GM12874 (cell line): Measurements from ENCODE around the gene CA14.

ENCODE experiments used
- CTCF ChIP-seq: IDR thresholded peaks from 2 replicates; pipeline ENCODE4 v1.5.1; 2011; ENCODE audit warnings: low read depth, mild to moderate bottlenecking, control low read depth, low read length, moderate library complexity; ENCODE audit not compliant: insufficient read depth

The CA14 gene

GRCh38 chr1:150281758-150282557, 24.4 kb downstream of the CA14 start, which contains the start of gene CIART:
CIART (plus strand) TSS chr1:150282554; CDS start chr1:150283268, 714 bp downstream.
- no peak for TF ChIP-seq CTCF

DNA sequence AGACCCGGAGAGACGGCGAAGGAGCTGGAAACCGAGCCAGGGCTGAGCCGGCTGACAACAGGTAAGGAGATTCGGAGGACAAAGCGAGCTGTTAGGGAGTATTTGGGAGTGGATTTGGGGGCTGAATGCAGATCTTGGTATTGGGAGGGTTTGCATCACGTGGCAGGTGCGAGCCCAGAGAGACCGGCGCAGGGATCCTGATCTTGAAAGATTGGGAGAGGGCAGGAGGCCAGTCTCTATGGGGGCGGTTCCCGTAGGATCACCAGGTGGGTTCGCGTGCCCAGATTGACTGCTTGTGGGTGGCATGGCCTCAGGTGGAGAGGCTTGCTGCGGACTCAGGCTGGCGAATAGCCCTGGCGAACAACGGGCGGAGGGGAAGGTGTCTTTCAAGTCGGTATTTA, 25.0 kb downstream of the CA14 start:
- no peak for TF ChIP-seq CTCF

DNA sequence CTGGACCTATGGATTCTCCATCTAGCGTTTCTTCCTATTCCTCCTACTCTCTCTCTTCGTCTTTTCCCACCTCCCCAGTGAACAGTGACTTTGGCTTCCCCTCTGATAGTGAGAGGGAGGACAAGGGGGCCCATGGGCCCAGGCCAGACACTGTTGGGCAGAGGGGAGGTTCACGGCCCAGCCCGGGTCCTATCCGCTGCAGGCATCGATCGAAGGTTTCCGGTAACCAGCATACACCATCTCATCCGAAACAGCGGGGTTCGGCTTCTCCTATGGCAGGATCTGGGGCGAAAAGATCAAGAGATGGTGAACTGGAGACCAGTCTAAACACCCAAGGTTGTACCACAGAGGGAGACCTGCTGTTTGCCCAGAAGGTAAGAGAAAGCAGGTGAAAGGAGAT, 25.7 kb downstream of the CA14 start:
- no peak for TF ChIP-seq CTCF

- TF ChIP-seq CTCF, result no peak
These were observed 30.8 kb downstream of the CA14 start for GRCh38 chr1:150288382-150288781.

DNA sequence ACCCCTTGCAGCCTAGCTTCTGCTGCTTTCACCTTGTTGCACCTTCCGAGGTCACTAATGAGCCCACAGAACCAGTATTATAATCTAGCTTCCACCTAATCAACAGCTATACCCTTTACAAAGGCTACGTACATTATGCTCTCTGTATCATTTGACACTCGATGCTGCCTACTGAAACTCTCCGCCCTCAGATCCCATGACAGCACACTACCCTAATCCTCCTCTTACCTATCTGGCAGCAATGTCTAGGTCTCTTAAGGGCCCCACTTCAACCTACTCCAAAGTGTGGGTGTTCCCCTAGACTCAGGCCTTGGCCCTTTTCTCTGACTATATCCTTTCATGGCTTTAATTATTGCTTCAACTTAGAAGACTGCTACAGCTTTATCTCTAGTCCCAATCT, 31.2 kb downstream of the CA14 start:
- TF ChIP-seq CTCF, result no peak

- TF ChIP-seq CTCF, result no peak
These were observed 36.1 kb downstream of the CA14 start, which contains the start of gene MRPS21 for GRCh38 chr1:150293433-150294253. MRPS21 (plus strand) TSS chr1:150293861; CDS start chr1:150294367, 506 bp downstream.

DNA sequence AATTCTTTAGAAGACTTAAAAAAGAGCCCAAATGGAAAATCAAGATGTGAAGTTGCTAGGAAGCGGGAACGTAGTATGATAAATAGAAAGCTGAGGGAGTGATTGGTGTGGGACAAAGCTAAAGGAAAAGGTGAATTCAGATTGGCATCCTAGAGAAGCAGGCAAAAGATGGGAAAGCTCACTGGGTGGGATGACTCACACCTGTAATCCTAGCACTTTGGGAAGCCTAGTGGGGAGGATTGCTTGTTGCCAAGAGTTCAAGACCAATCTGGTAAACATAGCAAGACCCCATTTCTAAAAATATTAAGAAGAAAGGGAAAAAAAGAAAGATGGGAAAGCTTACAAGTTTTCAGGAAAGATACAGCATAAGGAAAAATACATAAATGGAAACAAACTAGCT, 37.9 kb downstream of the CA14 start:
- no peak for TF ChIP-seq CTCF
